Measurements from ENCODE around the gene RAB39B.

The RAB39B gene

DNA sequence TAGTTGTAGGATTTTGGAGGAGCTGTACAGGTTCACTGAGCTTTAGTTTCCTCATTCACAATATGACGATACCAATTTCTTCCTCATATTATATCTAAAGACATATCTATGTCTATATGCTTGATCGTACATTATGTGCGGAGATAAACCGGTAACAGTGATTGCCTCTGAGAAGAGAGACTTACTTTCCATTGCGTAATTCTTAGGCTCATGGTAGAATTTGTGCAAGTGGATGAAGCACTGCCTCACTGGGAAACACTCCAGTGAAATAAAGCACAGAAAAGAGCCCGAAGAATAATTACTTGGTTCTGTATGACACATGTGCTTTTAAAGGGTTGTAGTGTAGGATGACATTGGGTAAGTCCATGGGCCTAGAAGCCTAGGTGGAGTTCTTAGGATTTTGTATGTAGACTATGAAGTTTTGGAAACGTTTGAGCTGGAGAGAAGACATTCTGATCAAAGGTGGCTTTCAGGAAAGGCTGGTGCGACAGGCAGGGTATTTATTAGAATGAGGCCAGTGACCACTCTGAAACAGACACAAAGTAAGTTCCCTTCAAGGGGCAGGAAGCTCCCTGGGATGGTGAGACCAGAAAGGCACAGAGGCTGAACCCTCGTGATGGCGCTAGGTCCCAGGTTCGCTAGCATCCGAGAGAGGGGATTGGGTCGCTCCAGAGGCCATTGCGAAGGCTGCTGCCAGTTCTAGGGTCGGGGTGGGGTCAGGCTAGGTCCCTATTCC is 48.7 kb downstream of the RAB39B start:
- no peak for DNase-seq (ENCODE audit: low read depth)

DNA sequence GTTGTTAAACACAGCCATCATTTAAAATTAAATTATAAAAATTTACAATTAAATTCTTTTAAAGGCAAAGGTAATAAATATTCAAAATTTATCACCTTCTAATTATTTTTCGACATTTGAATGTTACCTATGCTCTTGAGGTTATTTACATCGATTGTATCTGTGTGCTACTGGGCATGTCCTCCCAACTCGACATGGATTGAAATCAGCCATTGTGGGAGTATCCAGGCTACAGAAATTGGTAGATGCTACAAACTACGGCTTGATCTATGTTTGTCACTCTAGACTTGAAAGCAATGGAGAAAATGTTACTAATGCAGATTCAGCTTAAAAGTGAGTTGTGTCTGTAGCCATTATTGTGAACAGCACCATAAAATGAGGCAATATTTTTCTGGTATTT is 50.6 kb downstream of the RAB39B start:
- DNase-seq (ENCODE audit: low read depth), result no peak

DNA sequence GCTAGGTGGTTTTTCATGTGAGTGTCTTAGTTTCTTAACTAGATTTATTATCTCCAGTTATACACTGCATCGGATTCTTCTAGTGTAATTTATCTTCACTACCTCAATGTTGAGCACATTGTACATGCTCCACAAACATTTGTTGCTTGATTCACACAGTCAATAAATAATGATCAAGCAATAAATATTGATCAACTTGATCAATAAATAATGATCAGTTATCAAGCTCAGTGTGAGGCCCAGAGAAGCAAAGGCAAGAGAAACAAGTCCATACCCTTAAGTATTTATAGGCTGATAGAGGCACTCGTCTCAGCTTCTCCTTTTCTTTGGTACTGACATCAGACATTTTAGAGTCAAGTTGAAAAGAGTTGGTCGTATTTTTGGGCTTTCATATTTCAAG is 53.1 kb downstream of the RAB39B start:
- no peak for DNase-seq (ENCODE audit: low read depth)

All from GM04503 (cell line).